Epithelial cell of prostate (primary cell): ENCODE measurements around the gene RNU2-1.
"Not testable (repeated sequence)": the region's sequence is repeated elsewhere in the genome, so short reads cannot be mapped to it uniquely, and the experiment has no call there.

Source experiments
- DNase-seq: peaks from one replicate; pipeline ENCODE4 v3.0.0-alpha.2; 2011; ENCODE audit warnings: low read depth, low spot score
- H3K27ac ChIP-seq: fragments of 450-650 bp; 2 replicates; pipeline ENCODE4 v1.5.1; 2017; ENCODE audit warnings: mild to moderate bottlenecking

RNU2-1 gene

DNA sequence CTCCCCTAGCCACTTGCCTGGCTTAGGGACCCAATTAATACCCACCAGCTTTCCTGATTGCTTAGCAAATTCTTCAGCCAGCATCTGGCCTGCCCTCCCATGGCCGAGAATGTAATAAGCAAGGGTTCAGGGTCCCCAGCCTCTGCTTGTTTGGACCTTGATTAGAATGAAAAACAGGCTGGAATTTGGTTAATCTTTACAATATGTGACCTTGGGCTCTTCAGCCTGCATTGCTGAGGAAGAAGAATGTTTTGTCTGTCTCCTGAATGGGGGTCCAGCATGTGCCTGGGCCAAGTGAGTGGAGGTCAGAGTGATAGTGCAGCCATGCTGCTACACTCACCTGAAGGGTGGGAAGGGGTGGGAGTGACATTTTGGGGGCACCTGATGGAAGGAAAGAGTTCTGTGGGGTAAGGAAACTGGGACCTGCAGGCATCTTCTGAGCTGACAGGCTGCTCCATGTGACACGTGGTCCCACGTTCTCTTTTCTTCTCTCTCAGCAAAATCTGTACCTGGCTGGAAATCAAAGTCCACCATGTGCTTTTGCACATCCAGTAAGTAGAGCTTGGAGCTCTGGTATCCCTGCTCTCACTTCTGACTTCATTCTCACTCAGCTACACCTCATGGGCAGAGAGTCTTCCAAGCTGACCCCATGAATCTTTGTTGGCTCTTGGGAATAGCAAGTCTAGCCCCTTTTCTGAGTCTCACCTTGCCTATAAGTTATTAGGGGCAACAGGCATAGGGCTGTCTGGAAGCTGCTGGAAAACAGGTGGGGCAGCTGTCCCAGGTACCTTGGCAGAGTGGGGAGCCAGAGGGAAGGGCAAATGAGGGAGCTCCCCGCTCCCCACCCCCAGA lies 16.8 kb downstream of the RNU2-1 start:
- DNase-seq = no peak
- no peak overlapping the region for H3K27ac ChIP-seq

DNA sequence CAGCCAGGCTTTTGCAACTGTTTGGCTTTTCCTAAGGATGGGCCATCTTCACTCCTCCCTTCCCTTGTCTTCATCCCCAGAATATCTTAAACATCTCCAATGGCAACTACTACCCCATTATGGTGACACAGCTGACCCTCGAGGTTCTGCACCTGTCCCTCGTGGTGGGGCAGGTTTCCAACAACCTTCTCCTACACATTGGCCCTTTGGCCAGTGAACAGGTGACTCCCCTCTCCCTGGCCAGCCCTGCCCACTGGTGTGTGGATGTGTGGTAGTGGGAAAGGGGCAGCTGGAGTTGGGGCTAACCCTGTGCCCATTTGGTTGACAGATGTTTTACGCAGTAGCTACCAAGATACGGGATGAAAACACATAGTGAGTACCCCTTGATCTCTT lies 17.4 kb downstream of the RNU2-1 start:
- no peak overlapping the region for H3K27ac ChIP-seq
- no peak for DNase-seq

DNA sequence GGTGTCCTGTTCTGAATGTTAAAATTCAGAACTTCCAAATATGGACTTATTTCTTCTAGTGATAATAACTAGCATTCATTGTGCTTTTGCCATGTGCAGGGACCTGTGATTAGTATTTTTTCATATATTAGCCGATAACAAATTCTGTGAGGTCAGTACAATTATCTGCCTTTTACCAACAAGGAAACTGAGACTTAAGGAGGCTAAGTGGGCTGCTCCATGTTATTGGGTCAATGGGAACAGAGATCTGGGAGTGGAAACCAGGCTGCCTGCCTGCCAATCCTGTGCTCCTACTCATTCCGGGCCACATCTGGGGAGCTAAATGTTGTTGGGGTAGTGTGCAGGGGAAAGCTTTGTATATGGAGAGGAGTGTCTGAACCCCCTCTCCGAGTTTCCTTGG lies 18.4 kb downstream of the RNU2-1 start:
- DNase-seq = no peak
- no peak overlapping the region for H3K27ac ChIP-seq

DNA sequence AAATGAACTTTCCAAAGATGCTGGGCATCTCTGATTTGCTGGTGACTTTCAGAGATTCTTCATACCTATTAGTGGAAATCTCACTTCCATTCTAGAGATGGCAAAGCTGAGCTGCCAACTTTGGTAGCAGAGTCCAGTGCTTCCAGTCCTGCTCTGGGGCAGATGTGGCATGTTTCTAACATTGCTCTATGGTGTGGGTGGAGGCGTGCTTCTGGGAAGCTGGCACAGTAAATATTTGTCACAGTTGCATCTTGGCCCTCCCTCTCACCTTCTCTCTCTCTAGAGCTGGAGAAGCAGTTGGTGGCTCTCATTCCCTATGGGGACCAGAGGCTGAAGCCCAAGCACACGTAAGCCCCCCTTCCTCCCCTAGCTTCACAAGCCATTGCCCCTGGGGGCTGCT lies 20.2 kb downstream of the RNU2-1 start:
- DNase-seq = no peak
- H3K27ac ChIP-seq = no peak overlapping the region

DNA sequence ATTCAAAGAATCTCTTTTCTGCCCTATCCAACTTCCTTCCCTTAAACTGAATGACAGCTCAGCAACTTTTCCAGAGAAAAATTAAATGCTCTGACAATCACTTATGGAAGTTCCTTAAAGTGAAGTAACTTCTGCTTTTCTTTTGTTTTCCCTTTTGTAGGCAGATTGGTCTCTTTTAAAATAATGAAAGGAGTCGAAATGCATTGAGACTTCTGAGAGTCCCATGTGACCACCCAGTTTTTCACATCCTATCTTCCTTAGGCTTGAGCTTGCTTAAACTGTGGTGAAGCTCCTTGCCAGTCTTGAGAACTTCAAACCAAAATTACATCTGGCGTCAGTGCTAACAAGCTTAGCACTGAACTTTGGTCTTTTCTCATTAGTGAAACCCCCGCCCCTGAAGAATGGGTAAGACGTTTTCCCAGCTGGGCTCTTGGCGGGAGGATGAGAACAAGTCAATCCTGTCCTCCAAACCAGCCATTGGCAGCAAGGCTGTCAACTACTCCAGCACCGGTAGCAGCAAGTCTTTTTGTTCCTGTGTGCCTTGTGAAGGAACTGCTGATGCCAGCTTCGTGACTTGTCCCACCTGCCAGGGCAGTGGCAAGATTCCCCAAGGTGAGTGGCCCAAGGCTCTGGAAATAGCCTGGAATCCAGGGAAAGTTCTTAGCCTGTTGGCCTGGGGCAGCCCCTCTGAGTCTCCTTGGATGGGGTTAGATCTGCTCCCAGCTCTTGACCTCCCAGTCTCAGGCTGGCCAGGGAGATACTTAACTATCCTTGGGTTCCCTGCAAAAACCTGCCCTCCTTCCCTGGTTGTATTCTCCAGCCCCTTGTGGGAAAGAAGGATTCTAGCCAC lies 20.9 kb downstream of the RNU2-1 start:
- no peak for DNase-seq
- H3K27ac ChIP-seq = no peak overlapping the region

DNA sequence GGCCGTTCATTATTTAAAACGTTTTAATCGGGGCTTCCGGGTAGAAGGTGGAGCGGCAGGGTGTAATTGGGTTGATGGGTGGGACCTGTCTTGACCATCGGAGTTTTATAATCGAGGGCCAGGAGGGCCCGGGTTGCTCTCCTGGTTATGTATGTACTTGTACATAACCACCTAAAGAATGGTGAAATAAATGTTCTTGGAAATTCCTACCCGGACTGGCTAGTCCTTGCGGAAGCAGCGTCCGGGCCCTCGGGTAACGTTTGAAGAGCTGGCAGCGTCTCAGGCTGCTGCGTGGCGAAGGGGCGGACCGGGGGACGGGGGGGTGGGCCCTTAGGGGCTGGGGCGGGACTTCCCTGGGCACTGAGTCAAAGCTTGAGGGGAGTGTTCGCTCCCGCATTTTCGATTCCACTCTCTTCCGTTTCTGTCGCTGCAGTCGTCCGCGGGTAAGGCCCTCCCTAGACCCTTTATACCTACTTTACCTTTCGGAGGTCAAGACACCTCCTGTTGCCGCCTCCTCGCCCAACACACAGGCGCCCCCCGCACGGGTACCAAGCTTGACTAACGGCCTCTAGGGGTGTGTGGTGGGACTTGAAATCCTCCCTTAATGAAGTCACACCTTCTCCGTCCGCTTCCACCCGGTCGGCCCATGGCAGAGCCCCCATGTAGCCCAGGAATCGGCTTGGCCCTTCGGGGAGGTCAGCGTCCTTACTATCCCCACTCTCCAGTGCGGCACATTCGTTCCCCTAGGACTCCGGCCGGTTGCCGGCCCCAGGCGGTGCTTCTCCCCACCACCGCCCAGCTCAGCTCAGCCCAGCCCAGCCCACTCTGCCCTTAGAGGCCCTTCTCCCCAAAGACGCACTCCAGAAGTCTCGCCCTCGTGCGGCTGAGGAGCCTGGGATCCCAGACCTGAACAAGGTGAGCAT lies 22.0 kb downstream of the RNU2-1 start, which contains the start of gene TMEM106A:
Gene TMEM106A, plus strand, starts transcription at position 396 of the 923 bp plus-strand sequence. CDS start 1,167 bp downstream, outside the sequence.
- DNase-seq = peak; percentile 46
- H3K27ac ChIP-seq = peak within 1 kb of the TSS; percentile 73

DNA sequence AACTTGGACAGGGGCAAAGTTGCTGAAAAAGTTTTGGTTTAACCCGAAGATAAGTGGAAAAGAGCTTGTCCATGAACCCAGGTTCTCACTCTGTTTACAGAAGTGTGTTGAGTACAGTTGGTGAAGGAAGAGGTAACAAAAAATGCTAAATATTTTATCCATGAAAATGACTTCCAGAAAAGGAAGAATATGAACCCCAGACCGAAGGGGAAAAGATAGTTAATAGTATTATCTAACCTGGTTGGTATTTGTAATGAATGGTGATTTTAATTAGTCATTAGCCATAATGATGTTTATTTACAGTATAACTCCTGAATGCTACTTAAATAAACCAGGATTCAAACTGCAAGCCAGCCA lies 22.7 kb downstream of the RNU2-1 start:
- no peak for DNase-seq
- peak overlapping the region; percentile 73 for H3K27ac ChIP-seq

DNA sequence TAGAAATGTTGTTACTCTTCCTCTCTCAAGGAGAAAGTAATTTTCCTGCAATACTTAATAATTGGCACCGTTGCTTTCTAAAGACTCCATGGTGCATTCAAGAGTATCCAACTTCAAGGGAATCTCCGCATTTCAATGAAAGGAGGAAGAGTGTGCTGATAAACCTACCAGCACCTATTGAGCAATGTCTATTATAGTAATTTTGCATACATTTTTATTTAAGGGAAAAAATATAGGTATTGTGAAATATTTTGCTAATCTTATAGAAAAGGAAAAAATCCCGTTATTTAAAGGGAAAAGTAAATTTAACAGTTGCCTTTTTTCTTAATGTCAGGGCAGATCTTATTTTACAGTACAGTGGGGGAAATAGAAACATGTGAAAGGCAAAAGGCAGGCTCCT lies 23.2 kb downstream of the RNU2-1 start:
- H3K27ac ChIP-seq = peak overlapping the region; percentile 73

DNA sequence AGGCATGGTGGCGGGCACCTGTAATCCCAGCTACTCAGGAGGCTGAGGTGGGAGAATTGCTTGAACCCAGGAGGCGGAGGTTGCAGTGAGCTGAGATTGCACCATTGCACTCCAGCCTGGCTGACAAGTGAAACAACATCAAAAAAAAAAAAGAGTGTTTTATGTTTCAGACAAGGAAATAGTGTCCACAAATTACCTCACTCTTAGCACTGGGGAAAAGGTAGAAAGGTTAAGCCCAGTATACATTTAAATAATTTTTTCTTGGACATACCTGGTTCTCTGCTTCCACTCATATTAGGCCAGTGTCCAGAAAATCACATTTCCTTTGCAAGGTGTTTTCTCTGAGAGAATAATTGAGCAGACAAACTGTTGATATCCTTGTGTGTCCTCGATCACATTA lies 30.8 kb downstream of the RNU2-1 start:
- not testable (repeated sequence) for H3K27ac ChIP-seq, DNase-seq

More for the DNA sequence above, 23.2 kb downstream of the RNU2-1 start:
- no peak for DNase-seq

DNA sequence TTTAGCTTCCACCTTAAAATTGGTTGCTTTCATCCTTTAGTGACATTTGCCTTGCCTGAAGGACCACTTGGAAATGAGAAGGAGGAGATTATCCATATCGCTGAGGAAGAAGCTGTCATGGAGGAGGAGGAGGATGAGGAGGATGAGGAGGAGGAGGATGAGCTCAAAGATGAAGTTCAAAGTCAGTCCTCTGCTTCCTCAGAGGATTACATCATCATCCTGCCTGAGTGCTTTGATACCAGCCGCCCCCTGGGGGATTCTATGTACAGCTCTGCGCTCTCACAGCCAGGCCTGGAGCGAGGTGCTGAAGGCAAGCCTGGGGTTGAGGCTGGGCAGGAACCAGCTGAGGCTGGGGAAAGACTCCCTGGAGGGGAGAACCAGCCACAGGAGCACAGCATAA lies 33.6 kb downstream of the RNU2-1 start:
- DNase-seq = no peak

DNA sequence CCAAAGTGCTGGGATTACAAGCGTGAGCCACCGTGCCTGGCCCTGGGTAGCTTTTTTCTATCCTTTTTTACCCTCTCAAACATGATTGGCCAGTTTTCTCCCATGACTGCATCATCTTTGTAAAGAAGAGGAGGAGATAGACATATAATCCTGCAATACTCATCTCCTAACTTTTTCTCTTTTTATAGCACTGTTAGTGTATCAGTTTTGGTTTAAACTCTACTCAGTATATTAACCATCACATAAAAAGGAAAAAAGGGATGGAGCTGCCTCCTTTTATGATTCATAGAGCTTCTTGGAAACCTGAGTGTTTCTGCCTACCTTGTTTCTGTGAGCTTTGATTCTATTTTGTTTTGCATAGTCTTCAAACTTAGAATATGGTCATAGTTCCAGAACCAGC lies 34.1 kb downstream of the RNU2-1 start:
- no peak for DNase-seq
- no peak overlapping the region for H3K27ac ChIP-seq

More for the DNA sequence above, 33.6 kb downstream of the RNU2-1 start:
- no peak overlapping the region for H3K27ac ChIP-seq

DNA sequence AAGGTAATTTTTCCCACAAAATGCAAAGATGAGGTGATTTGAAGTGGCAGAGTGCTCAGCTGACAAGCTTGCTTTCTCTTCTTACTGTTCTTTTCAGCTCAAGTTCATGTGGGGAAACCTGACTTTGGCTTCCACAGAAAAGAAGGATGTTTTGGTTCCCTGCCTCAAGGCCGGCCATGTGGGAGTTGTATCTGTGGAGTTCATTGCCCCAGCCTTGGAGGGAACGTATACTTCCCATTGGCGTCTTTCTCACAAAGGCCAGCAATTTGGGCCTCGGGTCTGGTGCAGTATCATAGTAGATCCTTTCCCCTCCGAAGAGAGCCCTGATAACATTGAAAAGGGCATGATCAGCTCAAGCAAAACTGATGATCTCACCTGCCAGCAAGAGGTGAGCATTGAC lies 40.5 kb downstream of the RNU2-1 start:
- no peak for DNase-seq
- H3K27ac ChIP-seq = no peak overlapping the region

DNA sequence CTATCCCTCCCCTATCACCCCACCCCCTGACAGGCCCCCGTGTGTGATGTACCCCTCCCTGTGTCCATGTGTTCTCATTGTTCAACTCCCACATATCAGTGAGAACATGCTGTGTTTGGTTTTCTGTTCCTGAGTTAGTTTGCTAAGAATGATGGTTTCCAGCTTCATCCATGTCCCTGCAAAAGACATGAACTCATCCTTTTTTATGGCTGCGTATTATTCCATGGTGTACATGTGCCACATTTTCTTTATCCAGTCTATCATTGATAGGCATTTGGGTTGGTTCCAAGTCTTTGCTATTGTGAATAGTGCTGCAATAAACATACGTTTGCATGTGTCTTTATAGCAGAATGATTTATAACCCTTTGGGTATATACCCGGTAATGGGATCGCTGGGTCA lies 47.1 kb downstream of the RNU2-1 start:
- not testable (repeated sequence) for H3K27ac ChIP-seq, DNase-seq

DNA sequence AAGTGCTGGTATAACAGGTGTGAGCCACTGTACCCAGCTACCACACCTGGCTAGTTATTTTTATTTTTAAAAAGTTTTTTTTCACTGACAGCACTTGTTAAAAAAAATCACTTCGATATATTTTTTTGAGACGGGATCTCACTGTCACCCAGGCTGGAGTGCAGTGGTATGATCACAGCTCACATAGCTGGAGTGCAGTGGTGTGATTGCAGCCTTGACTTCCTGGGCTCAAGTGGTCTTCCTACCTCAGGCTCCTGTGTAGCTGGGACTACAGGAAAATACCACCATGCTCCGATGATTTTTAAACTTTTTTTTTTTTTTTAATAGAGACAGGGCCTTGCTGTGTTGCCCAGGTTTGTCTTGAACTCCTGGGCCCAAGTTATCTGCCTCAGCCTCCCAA lies 49.9 kb downstream of the RNU2-1 start:
- DNase-seq = no peak
- no peak overlapping the region for H3K27ac ChIP-seq
